T-helper 1 cell (primary cell): ENCODE results near the gene RAB34.

Source experiments
- DNase-seq, 5 donors: peaks; one replicate each; pipeline ENCODE4 v3.0.0-alpha.2; 2012 to 2020

The RAB34 gene

DNA sequence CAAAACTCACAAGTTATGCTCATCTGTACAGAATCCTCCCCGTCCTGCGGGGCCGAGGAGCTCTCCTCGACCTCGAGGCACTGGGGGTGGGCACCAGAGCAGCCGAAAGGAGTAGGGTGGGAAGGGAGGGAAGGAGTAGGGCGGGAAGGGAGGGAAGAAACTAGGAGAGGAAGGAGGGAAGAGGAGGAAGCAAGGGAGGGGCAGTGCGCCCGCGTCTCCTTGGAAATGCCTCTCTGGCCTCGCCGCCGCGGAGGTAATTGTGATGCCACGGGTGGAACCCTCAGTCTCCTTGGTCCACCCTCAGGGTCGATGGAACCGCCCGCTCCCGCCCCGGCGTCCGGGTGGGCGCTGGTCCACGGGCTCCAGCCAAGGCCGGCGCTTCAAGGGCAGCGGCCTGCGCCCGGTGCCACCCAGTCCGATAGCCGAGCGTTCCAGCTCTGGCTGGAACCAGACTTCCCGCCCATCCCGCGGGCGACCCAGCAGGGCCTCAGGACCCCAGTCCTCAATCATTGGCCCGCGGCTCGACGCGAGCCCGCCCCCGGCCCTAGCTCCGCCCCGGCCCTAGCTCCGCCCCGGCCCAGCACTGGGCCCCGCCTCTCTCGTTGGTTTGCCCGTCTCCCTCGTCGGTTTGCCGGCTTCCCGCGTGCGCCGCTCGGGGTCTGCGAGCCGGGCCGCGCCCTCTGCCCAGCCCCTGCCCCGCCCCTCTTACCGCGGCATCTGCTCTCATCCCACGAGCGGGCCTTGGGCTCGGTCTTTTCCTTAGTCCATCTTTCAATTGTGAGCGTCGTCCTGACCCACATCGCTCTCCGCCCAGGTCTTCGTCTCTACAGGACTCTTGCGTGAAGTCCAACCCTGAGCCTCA lies 6.6 kb downstream of the RAB34 start:
- DNase-seq = peak; percentile 77 to 88 (median 85)

DNA sequence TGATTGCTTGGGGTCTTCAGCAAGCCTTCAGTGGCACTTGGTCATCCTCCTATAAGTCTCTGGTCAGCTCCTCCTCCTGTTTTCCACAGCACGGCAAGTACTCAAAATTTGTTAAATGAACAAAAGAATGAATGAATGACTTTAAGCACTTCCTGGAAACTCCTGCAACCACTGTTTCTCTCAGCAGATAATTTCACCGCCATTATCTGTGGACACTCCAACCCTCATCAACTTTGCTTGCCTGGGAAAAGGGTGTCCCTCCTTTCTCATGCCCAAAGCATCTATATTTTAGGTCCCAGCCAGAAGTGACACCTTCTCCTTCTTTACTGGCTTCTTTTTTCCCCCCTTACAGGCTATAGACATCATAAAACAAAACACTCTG lies 10.3 kb downstream of the RAB34 start:
- no peak for DNase-seq

DNA sequence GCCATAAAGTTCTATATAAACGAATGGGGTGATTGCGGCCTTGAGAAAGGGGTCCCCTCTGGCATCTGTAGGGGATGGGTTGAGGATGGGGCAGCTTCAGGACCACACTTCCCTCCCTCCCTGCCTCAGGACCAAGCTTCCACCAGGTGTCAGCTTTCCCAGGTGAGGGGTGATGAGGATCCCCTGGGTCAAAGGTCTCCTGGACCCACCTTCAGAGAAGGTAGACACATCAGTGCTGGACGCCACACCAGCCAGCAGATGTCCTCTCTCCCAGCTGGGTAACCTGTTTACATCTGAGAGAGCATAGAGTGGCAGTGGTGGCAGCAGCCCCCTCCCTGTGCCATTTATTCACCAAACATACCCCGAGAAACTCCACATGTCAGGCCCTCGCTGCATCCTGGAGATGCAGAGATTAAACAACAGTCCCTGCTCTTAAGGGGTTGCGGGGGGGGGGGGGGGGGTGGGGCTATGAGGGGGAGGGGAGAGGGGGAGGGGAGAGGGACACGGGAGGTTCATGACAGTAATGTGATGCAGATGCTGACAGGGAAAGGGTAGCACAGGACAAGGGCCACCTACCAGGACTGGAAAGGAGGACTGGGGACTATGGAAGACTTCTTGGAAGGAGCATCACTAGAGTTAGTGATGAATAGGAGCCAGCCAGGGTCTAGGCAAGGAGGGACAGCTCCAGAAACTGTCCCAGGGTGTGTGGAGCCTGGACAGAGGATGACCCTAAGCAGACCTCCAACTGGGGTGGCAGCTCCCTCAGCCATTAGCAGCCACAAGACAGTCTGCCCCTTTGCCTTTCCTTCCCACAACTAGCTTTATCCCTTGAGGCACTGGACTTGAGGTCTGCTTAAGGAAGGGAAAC lies 11.0 kb downstream of the RAB34 start:
- DNase-seq = no peak

DNA sequence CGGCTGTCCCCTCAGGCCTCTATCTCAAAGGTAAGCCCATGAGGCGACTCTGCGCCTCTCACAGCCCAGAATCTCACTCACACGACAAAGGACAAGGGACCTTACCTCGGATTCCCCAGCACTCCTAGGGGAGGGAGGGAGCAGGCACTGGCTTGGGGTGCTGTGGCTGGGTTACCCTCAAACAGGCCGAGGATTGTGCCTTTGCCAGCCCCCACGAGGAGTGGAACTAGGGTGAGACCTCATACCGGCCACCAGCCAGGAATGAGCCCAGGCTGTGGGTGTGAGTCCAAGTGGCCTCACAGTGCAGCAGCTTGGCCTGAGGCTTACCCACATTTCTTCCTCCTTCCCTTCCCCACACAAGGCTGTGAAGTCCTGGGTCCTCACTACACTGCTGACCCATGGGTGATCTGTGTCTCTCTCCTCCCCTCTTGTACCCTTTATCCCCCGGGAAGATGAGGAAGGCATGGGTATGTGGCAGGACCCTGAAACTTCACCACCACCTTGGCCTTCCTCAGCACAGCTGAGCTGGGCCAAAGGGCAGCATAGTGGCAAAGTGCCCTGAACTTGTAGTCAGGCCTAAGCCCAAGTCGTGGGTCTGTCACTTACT lies 11.8 kb downstream of the RAB34 start:
- DNase-seq = no peak

DNA sequence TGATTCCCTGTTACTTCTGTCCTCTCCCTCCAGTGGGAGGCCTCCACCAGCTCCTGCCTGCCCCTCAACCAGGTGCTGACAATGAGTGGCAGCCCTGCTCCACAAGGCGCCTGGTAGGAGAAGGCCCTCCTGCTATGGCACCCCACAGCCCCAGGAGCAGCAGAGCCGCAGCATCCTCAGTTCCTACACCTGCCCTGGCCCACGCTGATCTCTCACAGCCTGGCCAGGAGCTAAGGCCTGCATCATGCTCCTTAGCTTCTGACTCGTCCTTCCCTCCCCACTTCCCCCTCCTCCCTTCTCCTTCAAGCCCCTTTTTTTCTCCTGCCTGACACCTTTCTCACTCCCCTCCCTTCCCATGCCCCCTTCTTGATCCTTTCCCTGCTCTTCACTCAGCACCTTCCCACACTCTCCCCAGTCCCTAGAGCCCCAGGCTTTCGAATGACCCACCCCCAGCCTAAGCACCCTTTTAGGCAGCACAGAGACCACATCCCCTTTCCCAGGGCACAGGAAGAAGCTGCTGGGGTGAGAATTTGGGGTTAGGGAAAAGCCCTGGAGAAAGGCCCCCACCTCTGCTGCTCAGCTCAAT lies 12.5 kb downstream of the RAB34 start:
- DNase-seq = no peak

DNA sequence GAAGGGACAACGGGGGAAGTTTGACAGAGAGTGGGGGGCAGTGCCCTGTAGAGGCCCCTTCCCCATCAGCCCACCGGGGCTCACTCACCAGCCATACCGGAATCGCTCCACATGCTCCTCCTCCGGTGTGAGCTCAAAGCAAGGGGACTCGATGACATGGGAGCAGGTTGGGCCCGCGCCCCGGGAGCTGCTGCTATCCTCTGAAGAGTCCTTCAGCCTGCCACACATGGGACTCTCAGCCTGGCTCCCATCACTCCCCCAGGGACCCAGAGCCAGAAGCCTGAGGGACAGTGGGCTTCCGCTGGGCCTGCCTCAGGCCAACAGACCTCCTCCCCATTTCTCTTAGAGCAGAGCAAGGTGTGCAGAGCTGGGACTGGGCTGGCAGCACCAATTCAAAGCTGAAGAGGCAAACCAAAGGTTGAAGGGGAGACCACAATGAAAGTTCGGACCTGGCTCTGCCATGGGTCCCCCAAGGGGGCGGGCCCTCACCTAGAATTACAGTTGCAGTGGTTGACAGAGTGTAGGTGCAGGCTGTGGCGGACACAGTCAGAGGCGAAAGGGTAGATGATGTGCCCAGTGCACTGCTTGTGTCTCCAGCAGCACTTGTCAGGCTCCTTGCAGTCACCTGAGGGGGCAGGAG lies 13.3 kb downstream of the RAB34 start:
- DNase-seq = no peak

DNA sequence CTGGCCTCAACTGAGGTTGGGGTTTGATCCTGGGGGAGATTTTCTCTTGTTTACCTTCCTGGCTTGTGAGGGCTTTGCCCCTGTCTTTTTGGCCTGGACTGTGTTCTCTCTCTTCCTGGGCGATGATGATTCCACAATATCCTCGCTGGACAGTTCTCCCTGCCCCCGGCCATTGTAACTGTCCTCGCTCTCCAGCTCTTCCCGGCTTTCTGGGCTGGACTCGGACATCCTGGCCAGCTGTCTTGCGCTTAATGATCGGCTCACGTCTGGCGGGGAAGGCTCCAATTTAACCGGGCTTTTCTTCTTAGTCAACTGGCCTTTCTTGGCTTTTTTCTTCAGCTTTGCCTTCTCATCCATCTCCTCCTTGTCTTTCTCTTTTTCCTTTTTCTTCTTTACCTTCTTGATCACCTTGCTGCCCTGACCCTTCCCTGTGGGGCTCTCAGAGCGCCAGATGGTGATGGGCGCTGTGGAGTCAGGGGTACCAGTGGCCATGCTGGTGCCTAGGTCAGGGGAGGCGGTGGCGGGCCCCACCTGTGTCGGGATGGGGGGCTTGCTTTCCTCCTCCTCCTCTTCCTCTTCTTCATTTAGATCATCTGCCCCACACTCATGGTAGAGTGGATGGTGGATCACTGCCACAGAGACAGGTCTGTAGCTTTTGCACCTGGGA lies 14.0 kb downstream of the RAB34 start:
- no peak for DNase-seq

DNA sequence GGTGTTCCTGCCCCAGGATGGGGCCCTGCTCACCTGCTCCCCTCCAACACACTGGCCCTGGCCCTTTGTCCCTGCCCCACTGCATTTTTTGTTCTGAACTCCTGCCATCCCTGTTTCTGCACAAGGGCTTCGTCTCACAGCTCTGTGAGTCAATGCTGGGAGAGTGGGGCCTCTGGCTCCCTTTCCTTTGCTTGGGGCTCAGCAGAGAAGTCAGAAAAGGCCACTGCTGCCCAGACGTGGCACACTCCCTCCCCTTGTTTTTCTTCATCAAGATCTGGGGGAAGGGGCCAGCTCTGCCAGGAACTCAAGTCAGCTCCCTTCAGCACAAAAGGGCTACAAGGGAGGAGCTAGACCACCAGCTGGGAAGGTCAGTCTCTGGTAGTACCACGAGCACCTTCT lies 14.9 kb downstream of the RAB34 start:
- DNase-seq = no peak

DNA sequence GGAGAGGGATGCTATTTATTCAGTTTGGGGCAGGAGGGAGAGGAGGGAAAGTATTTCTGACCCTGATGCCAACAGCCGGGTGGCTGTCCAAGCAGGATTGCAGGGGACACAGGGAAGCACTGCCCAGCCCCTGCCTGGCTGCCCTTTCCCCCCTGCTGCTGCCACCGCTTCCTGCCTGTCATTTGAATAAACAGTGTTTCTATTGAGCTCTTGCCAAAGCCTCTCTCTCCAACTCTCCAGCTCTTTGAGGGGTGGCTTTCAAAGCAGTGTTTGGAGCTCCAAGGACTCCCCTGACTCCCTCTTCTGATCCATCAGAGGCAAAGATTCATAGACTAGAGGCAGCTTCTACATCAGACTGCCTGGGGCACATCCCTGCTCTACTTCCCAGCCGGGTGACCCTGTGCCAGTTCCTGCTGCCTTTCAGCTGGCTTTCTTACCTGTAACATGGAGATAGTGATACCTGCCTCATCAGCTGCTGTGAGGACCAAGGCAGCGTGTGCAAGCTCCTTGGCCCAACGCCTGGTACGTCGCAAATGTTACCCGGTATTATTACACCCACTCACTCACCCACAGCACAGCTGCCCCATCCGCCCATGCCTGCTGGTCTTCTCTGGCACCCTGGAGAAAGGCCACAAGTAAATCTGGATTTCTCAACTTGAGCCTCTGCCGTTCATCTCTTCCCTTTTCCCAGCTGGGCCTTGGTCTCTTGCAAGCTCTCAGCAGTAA lies 15.5 kb downstream of the RAB34 start:
- DNase-seq = no peak

DNA sequence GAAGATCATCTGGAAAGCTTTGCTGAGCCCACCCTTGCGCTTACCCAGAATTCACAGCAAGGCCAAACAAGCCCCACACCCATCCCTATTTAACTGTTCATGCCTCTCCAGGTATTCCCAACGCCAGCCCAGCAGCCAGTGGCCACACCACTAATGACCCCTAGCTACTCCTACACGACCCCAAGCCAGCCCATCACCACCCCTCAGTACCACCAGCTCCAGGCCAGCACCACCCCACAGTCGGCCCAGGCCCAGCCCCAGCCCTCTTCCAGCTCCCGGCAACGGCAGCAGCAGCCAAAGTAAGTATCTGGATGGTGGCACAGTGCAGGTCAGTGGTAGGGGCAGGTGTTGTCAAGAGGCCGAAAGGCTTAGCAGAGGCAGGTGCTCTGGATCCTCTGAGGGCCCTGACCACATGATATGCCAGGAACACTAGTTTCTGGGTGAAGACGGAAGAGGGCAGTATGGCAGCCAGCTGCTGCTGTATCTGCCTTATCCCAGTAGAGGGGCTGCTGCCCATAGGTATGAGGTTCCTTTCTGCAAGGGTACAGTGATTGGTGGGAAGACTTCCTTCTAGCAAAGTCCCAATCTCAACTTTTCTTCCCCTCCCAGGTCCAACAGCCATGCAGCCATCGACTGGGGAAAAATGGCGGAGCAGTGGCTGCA lies 16.7 kb downstream of the RAB34 start:
- no peak for DNase-seq

DNA sequence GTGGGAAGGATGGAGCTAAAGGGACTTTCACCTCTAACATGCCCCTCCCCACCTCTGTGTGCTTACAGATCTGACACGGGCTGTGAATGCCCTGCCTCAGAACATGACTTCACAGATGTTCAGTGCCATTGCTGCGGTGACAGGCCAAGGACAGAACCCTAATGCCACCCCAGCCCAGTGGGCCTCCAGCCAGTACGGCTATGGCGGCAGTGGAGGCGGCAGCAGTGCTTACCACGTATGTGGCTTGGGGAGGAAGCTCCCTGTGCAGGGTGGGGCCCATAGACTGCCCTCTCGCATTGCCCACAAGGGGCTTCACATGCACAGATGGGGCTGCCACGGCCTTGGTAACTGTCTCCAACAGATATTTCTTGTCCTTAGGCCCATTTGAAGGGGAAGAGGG lies 17.4 kb downstream of the RAB34 start:
- DNase-seq = no peak

DNA sequence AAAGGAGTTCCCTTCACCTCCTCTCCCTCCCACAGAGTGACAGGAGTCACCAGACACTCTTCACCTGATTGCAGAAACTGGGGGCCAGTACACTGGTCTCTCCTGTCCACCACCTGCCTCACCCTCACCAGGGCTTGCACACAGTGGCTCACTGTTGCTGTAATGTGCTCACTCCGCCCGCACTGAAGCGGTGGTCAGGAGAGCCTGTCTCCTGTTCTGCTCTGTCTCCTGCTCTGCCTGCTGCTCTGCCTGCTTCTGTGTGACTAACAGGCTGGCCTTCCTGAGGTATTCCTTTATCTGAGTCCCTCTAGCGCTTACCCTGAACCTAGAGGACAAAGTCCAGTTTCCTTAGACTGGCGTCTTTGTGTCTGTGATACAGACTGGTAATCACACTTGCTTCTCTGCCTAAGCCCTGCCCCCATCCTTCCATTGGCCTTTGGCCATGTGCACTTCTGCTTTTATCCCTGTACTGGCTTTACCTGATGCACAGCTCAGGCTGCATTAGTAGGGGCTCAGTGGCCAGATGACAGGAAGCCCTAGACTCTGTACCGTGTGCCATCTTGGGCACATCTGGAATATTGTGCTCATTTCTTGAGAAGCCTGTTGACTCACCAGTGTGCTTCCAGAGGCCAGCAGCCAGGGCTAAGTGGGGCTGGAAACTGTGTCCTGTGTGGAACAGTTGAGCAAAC lies 19.3 kb downstream of the RAB34 start:
- no peak for DNase-seq

DNA sequence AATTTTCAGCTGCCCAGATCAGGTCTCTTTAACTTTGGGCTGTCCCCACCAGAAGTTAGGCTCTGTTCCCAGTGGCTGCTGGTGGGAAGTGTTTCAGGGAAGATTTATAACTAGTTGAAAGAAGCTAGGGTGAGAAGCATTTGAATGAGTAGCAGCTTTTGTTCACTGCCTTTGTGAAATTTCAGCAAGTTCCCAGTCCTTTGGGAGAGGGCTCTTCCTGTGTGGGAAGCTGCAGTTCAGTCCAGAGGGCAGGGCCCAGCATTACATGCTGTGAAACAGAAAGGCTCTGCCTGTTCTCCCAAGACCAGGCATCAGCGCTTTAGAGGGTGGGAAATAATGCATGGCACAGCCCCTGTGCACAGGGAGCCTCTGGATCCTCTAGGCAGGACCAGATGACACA lies 23.8 kb downstream of the RAB34 start:
- DNase-seq = no peak

DNA sequence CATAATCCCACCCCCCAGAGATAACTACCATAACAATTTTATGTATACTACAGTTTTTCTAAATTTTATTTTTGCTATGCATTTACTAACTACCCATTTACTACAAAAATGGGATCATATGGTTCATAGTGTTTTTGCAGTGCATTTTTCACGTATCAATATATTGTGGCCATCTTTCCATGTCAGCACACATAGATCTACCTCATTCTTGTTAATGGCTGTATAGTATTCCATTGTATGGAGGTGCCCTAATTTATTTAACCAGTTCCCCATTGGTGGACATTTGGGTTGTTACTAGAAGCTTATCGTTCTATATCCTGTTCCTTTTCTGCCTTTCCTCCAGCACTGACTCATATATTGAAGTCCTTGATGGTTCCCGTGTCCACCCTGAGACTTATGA lies 28.7 kb downstream of the RAB34 start:
- no peak for DNase-seq

DNA sequence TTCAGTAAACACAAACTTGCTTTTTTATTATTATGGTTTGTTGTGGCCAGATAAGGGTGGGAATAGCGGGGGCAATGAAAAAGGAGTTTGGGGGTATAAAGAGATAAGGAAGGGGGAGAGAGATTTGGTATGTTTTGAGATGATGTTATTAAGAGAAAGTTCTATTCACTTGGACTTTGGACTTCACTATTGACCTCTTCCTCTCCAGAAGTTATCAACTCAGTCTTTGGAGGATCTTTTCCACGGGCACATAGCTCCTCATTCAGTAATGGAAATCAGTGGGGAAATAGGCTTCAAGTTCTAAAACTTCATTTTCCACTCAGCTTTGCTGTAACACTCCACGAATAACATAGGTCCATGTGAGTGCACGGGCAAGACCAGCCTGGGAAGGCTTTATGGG lies 29.2 kb downstream of the RAB34 start:
- DNase-seq = no peak

DNA sequence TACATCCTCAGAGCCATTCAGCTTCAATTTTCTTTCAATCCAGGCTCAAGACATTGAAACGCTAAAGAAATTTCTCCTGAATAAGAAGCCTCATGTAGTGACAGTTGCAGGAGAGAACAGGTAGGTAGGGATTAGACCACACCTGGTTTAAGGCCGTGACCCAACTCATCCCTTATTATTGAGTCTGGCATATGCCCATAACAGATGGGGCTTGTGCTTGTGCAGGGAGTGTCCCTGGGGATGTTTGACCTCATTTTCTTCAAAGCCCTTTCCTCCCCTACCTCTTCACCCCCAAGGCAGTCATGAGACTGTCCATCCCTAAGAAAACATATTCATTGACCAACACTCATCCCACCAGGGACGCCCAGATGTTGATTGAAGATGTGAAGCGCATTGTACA lies 31.4 kb downstream of the RAB34 start:
- no peak for DNase-seq

DNA sequence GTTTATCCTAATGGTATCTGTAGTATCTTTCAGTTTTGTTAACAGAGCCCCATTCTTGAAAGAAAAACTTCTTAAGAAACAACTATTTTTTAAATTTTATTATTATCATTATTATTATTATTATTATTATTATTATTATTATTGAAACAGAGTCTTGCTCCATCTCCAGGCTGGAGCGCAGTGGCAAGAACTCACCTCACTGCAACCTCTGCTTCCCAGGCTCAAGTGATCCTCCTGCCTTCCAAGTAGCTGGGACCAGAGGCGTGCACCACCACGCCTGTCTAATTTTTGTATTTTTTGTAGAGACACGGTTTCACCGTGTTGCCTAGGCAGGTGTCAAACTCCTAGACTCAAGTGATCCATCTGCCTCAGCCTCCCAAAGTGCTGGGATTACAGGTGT lies 32.3 kb downstream of the RAB34 start:
- no peak for DNase-seq

DNA sequence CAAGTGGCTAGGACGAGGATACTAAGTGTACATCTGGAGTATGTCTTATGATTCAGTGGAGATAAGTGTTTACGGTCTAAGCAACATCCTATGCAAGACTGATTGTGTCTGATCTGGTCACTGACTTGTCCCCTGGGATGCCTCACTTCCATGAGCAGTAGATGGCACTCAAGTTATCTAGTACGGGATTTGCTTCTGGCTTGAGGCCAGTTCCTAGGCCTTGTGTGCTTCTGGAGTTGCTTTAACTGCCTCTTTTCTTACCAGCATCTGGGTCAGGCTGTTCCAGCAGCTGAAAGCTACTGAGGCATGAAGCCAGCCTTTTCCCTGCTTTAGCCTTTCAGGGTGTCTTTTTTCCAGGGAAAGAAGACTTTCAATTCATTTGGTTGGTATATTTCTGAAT lies 32.7 kb downstream of the RAB34 start:
- DNase-seq = no peak

DNA sequence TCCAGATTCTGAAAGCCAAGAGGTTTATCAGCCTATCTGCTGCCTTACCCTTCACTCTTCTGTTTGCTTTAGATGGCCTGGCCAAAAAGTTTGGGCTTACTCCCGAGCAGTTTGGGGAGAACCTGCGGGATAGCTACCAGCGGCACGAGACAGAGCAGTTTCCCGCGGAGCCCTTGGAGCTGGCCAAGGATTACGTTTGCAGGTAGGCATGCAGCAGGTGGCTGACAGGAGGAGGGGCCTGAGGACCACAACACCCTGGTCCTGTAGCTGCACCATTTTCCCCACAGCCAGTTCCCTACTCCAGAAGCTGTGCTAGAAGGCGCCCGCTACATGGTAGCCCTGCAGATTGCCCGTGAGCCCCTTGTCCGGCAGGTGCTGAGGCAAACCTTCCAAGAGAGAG lies 35.0 kb downstream of the RAB34 start:
- no peak for DNase-seq

DNA sequence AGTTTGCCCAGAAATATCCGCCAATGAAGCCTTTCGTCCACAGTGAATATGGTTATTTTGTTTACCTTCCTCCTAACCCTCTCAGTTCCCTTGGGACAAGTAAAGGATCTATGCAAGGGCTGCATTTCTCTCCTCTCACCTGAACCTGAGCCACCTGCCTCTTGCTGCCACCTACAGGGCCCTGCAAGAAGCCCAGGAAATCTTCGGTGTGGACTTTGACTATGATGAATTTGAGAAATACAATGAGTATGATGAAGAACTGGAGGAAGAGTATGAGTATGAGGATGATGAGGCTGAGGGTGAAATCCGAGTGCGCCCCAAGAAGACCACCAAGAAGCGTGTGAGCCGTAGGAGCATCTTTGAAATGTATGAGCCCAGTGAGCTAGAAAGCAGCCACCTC lies 41.7 kb downstream of the RAB34 start:
- no peak for DNase-seq
